Testis (tissue), 3 donors: ENCODE data around the gene IL12RB2. TPM values are rescaled to one million over a fixed set of nuclear protein-coding genes. Genes with fewer than 3 reads are reported as not detected.

Experiments
- DNase-seq: peaks from one replicate; pipeline ENCODE4 v3.0.0-alpha.2; 2019
- H3K27ac ChIP-seq, 2 donors: fragments of 200-600 bp; sonication (generic); one replicate each; pipeline ENCODE4 v1.5.1; 2019
- H3K27me3 ChIP-seq: fragments of 200-600 bp; sonication (generic); one replicate; pipeline ENCODE4 v1.5.1; 2019
- H3K36me3 ChIP-seq: fragments of 200-600 bp; sonication (generic); one replicate; pipeline ENCODE4 v1.5.1; 2017; ENCODE audit warnings: low read depth; ENCODE audit errors: missing control alignments
- H3K4me1 ChIP-seq: fragments of 200-600 bp; sonication (generic); one replicate; pipeline ENCODE4 v1.5.1; 2019
- H3K4me3 ChIP-seq, 2 donors: fragments of 200-600 bp; sonication (generic); one replicate each; pipeline ENCODE4 v1.5.1; 2017 to 2019
- H3K9me3 ChIP-seq: fragments of 200-600 bp; sonication (generic); one replicate; pipeline ENCODE4 v1.5.1; 2017
- POLR2A ChIP-seq: fragments of 450-650 bp; IDR thresholded peaks from one replicate; pipeline ENCODE4 v1.6.1; 2017; ENCODE audit warnings: antibody characterized with exemption, mild to moderate bottlenecking, moderate library complexity
- WGBS, 2 donors: methylation state at CpG; one replicate each; pipeline ENCODE4 v1.1.5; 2018; 5-methylcytosine and 5-hydroxymethylcytosine counted together
- intact Hi-C: fragments of 100-400 bp; cut with DNase I; formaldehyde crosslinking; loops from one replicate; pipeline ENCODE4 v1.15.1; 2023; ENCODE audit warnings: low total_unique reads
- polyA plus RNA-seq: library from polyadenylated mRNA; stranded (reverse); fragments of 350-450 nt; fragmentation: Illumina TruSeq; extraction: RNeasy Lipid Tissue Mini Kit (QIAGEN cat#74804); gene quantifications from one replicate; pipeline ENCODE4 v1.2.3, GENCODE V29; 2014; ENCODE audit warnings: low read depth, low replicate concordance; ENCODE audit not compliant: insufficient read depth
- total RNA-seq, 2 donors: library from RNA; depleted of rRNA; stranded (reverse); fragments of >200 nt; gene quantifications; one replicate each; pipeline ENCODE4 v1.2.3, GENCODE V29; 2016
- TF ChIP-seq, protein P1 (sequence below), 3 experiments: fragments of 450-650 bp in 2 of 3; fragments of 200-600 bp in 1 of 3; sonication (generic) in 1 of 3; IDR thresholded peaks; one replicate each; pipeline ENCODE4 v1.5.1; 2016 to 2019; ENCODE audit warnings: antibody characterized with exemption in 3 of 3, mild to moderate bottlenecking in 2 of 3, moderate library complexity in 1 of 3

Gene IL12RB2
- total and polyA plus RNA-seq, 3 donors from 2014 or later, result 1.9 to 2.6 (median 2.1) TPM

GRCh38 chr1:67430358-67431155 lies 122.9 kb downstream of the IL12RB2 start, which contains the start of gene SERBP1:
Gene SERBP1 (minus strand): TSS chr1:67430402. CDS start chr1:67430300, 102 bp downstream.
- intact Hi-C loops, result no loop called here
- peak; percentile 65 for TF ChIP-seq POLR2A
- TF ChIP-seq, protein P1, sequence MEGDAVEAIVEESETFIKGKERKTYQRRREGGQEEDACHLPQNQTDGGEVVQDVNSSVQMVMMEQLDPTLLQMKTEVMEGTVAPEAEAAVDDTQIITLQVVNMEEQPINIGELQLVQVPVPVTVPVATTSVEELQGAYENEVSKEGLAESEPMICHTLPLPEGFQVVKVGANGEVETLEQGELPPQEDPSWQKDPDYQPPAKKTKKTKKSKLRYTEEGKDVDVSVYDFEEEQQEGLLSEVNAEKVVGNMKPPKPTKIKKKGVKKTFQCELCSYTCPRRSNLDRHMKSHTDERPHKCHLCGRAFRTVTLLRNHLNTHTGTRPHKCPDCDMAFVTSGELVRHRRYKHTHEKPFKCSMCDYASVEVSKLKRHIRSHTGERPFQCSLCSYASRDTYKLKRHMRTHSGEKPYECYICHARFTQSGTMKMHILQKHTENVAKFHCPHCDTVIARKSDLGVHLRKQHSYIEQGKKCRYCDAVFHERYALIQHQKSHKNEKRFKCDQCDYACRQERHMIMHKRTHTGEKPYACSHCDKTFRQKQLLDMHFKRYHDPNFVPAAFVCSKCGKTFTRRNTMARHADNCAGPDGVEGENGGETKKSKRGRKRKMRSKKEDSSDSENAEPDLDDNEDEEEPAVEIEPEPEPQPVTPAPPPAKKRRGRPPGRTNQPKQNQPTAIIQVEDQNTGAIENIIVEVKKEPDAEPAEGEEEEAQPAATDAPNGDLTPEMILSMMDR (IDR thresholded peaks at IDR 0.05), result no peak
- H3K4me1 ChIP-seq, result peaks cover 9% of the 10 kb centered on the region
- H3K27ac ChIP-seq, result peak within 1 kb of the TSS; percentile 93
- no peaks in the 10 kb centered on the region for H3K9me3 ChIP-seq
- WGBS, 2 donors, result 0% methylated on average over 27 to 62 of the region's 62 CpGs
- no peaks in the 10 kb centered on the region for H3K27me3 ChIP-seq
- peak within 1 kb of the TSS; percentile 89 to 91 for H3K4me3 ChIP-seq
- DNase-seq, result peak; percentile 98
- H3K36me3 ChIP-seq, result no peaks in the 10 kb centered on the region

DNA sequence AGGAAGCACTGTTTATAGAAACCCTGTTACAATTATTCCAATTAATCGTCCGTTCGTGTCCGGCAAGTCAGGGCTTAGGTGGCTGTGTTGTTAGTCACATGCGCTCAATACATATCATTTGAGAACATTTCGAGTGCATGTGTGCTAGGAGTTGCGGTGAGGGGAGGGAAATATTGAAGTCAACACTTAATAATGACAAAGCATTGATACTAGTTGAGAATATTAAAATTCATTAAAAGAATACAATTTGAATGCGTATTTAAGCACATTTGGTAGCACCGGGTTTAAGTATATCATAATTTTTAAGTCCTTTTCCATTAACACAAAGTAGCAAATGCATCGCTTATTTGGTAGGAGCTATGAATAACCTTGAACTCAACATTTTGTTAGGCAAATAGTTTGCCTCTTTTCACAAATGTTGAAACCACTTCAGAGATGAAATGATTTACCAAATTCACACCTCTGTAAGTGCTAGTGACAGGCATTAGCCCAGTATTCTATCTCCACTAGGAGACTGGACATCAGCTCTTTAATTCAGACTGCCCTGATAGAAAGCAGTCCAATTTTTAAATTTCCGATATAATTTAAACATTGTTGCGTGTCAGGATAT lies 123.6 kb downstream of the IL12RB2 start:
- H3K36me3 ChIP-seq, result no peaks in the 10 kb centered on the region
- H3K9me3 ChIP-seq, result no peaks in the 10 kb centered on the region
- TF ChIP-seq POLR2A, result no peak
- TF ChIP-seq, protein P1 (IDR thresholded peaks at IDR 0.05), result no peak
- whole genome bisulfite sequencing, 2 donors, result 7 to 11% methylated on average over 10 to 12 of the region's 12 CpGs
- peak overlapping the region; percentile 89 to 91 for H3K4me3 ChIP-seq
- no peak for DNase-seq
- H3K4me1 ChIP-seq, result peaks cover 9% of the 10 kb centered on the region
- no peaks in the 10 kb centered on the region for H3K27me3 ChIP-seq
- intact Hi-C loops, result no loop called here
- peak overlapping the region; percentile 93 for H3K27ac ChIP-seq

- Histone ChIP-seq H3K27ac (peak overlapping the region in 1 of 2 donors; percentile 93), H3K4me1 (peaks cover 9% of the 10 kb centered on the region), H3K27me3 (no peaks in the 10 kb centered on the region), H3K36me3 (no peaks in the 10 kb centered on the region), H3K9me3 (no peaks in the 10 kb centered on the region), H3K4me3 (no peak overlapping the region)
- 34 to 40% methylated on average over 8 of the region's 8 CpGs for WGBS, 2 donors
- DNase-seq, result no peak
- intact Hi-C loops, result no loop called here
- no peak for TF ChIP-seq POLR2A
- TF ChIP-seq, protein P1 (IDR thresholded peaks at IDR 0.05), result no peak
Observed at GRCh38 chr1:67431869-67432578, 124.4 kb downstream of the IL12RB2 start.

DNA sequence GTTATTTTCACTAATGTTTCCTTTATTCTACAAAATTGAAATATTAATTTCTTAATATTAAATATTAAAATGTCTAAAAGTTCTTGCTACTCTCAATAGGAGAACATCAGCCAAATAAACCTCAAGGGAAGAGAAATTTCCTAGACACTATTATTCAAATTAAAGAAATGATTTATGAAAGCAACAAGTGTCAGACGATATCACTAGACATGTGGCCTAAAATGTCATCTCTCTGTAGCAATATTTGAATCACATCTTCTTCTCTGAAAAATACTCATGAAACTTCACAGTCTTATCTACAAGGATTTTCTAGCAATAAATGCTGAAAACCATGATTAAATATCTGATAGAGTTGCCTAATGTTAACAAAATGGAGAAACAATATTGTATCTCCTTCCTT lies 125.1 kb downstream of the IL12RB2 start:
- no peak for DNase-seq
- no peaks in the 10 kb centered on the region for H3K9me3 ChIP-seq
- no peaks in the 10 kb centered on the region for H3K36me3 ChIP-seq
- no peak for TF ChIP-seq POLR2A
- TF ChIP-seq, protein P1 (IDR thresholded peaks at IDR 0.05), result no peak
- H3K4me1 ChIP-seq, result peaks cover 4% of the 10 kb centered on the region
- intact Hi-C loops, result no loop called here
- no peak overlapping the region for H3K27ac ChIP-seq
- WGBS, 2 donors, result 74 to 83% methylated on average over 1 of the region's 1 CpG
- no peaks in the 10 kb centered on the region for H3K27me3 ChIP-seq
- no peak overlapping the region for H3K4me3 ChIP-seq
